Adrenal gland (tissue), 5 donors: ENCODE data around the gene MID1.

Experiments used
- CTCF ChIP-seq, 6 experiments: fragments of 450-650 bp in 4 of 6; fragments of 200-600 bp in 2 of 6; sonication (generic) in 1 of 6; IDR thresholded peaks; 1 replicate in 5 of 6; 2 replicates in 1 of 6; pipeline versions ENCODE4 v1.5.1 to v1.8.0; 2016 to 2021; ENCODE audit warnings: antibody characterized with exemption in 6 of 6, mild to moderate bottlenecking in 2 of 6, moderate library complexity in 1 of 6
- POLR2A ChIP-seq, 2 donors: fragments of 450-650 bp; IDR thresholded peaks; one replicate each; pipeline ENCODE4 v1.6.1; 2017; ENCODE audit warnings: antibody characterized with exemption in 2 of 2, mild to moderate bottlenecking in 2 of 2, moderate library complexity in 1 of 2
- donor health status: DM: no; HTN: no; CAD: no.

DNA sequence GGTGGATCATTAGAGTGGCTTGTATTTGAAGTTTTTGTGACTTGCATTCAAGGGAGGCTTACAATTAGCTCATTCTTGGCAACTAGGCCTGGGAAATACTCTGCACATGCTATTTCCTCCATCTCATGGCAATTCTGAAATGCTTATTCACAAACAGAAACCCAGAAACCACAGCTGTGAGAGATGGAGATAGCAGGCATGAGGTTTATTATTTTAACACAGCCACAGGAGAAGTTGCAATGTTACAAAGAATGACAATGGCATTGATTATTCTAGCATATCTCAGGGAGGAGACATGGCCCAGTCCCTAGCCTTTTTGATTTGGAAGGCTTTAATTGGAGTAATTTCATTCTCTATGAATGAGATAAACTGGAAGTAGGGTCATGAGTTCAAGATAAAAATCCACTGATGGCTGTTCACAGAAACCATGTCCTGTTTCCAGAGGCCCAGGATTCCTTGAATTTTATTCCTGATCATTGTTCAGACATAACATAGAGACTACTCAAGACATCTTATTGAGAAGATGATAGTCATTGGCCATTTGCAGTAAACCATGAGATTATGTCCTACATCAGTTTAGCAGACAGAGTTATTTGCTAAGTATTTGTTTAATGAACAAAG lies 123.9 kb downstream of the MID1 start:
- TF ChIP-seq CTCF (IDR thresholded peaks at IDR 0.05) (no peak), POLR2A (IDR thresholded peaks at IDR 0.05) (no peak)
